Smooth muscle cell (in vitro differentiated cells): ENCODE measurements around the gene RPS6KA2. TPM values are rescaled to one million over a fixed set of nuclear protein-coding genes. Genes with fewer than 3 reads are reported as not detected.

Experiments used
- DNase-seq: peaks from one replicate; lab custom pipeline; 2025; ENCODE audit not compliant: unreplicated experiment; lab: John Stamatoyannopoulos, UW
- H2AFZ ChIP-seq: fragments of 200-600 bp; sonication (generic); 2 replicates; pipeline ENCODE4 v1.6.0; 2016; ENCODE audit warnings: antibody characterized with exemption, low read depth, mild to moderate bottlenecking
- H3F3A ChIP-seq: fragments of 200-600 bp; sonication (generic); 2 replicates; pipeline ENCODE4 v1.6.0; 2017; ENCODE audit warnings: antibody characterized with exemption, low read depth
- H3K27ac ChIP-seq: fragments of 200-600 bp; sonication (generic); 2 replicates; pipeline ENCODE4 v1.5.1; 2016; ENCODE audit warnings: low read depth, mild to moderate bottlenecking
- H3K27me3 ChIP-seq: fragments of 200-600 bp; sonication (generic); 2 replicates; pipeline ENCODE4 v1.6.1; 2016; ENCODE audit warnings: low read depth, mild to moderate bottlenecking
- H3K36me3 ChIP-seq: fragments of 200-600 bp; sonication (generic); 2 replicates; pipeline ENCODE4 v1.5.1; 2016; ENCODE audit warnings: low read depth
- H3K4me1 ChIP-seq: fragments of 200-600 bp; sonication (generic); 2 replicates; pipeline ENCODE4 v1.5.1; 2016; ENCODE audit warnings: low read depth
- H3K4me2 ChIP-seq: fragments of 200-600 bp; sonication (generic); 2 replicates; pipeline ENCODE4 v1.6.0; 2016; ENCODE audit warnings: mild to moderate bottlenecking
- H3K4me3 ChIP-seq: fragments of 200-600 bp; sonication (generic); 2 replicates; pipeline ENCODE4 v1.5.1; 2016; ENCODE audit warnings: mild to moderate bottlenecking
- H3K79me2 ChIP-seq: fragments of 200-600 bp; sonication (generic); 2 replicates; pipeline ENCODE4 v1.6.0; 2016; ENCODE audit warnings: low read depth, mild to moderate bottlenecking
- H3K9ac ChIP-seq: fragments of 200-600 bp; sonication (generic); 2 replicates; pipeline ENCODE4 v1.6.0; 2016; ENCODE audit warnings: low read depth
- H3K9me3 ChIP-seq: fragments of 200-600 bp; sonication (generic); replicated peaks from 2 replicates; pipeline ENCODE4 v1.5.1; 2016; ENCODE audit warnings: low read depth
- H4K20me1 ChIP-seq: fragments of 200-600 bp; sonication (generic); 2 replicates; pipeline ENCODE4 v1.6.0; 2016; ENCODE audit warnings: low read depth
- CTCF ChIP-seq: fragments of 200-600 bp; sonication (generic); IDR thresholded peaks from 2 replicates; pipeline ENCODE4 v1.5.1; 2017; ENCODE audit warnings: borderline replicate concordance, mild to moderate bottlenecking, antibody characterized with exemption; ENCODE audit not compliant: insufficient read depth, poor library complexity, severe bottlenecking
- WGBS: methylation state at CpG from one replicate; pipeline ENCODE4 v1.1.7; 2016; ENCODE audit warnings: low lambda C conversion rate; 5-methylcytosine and 5-hydroxymethylcytosine counted together
- polyA plus RNA-seq: library from polyadenylated mRNA; unstranded; fragments of >200 nt; fragmentation: Nextera tagmentation; extraction: Ambion mirVana; gene quantifications from 2 replicates; pipeline ENCODE4 v1.2.1, GENCODE V29; 2016
- total RNA-seq: library from RNA; depleted of rRNA; stranded (reverse); fragments of >200 nt; gene quantifications from 2 replicates; pipeline ENCODE4 v1.2.3, GENCODE V29; 2014

RPS6KA2 gene
- total and polyA plus RNA-seq, 2 experiments from 2014 or later, result 7.8 to 10.4 TPM

GRCh38 chr6:166377721-166378120, 249.3 kb downstream of the RPS6KA2 start:
- peaks cover 6% of the 10 kb centered on the region for H3K4me1 ChIP-seq
- no peak overlapping the region for H3K4me2 ChIP-seq
- H3K27ac ChIP-seq, result no peak overlapping the region
- 46% methylated on average over 2 of the region's 2 CpGs for WGBS
- H3K27me3 ChIP-seq, result no peaks in the 10 kb centered on the region
- peaks cover 4% of the 10 kb centered on the region for H3K79me2 ChIP-seq
- H4K20me1 ChIP-seq, result peaks cover 8% of the 10 kb centered on the region
- no peaks in the 10 kb centered on the region for H3K9me3 ChIP-seq
- H3K4me3 ChIP-seq, result no peak overlapping the region
- no peak for TF ChIP-seq CTCF
- H3K9ac ChIP-seq, result no peak overlapping the region
- DNase-seq, result no peak
- no peaks in the 10 kb centered on the region for H3F3A ChIP-seq
- H3K36me3 ChIP-seq, result no peaks in the 10 kb centered on the region
- H2AFZ ChIP-seq, result no peak overlapping the region

DNA sequence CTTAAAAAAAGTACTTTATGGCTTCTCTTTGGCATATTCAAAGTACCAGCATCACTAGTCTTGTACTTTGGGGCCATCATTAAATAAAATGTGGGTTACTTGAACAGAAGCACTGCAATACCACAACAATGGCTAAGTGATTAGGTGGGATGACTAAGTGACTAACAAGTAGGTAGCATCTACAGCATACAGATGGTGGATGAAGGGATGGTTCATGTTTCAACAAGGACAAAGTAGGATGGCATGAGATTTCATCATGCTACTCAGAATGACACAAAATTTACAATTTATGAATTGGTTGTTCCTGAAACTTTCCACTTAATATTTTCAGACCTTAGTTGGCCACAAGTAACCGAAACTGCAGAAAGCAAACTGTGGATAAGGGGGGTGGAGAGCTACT, 252.0 kb downstream of the RPS6KA2 start:
- WGBS, result 97% methylated on average over 1 of the region's 1 CpG
- TF ChIP-seq CTCF, result no peak
- no peaks in the 10 kb centered on the region for H3K27me3 ChIP-seq
- no peak for DNase-seq
- H3K9me3 ChIP-seq, result no peaks in the 10 kb centered on the region
- H3K4me2 ChIP-seq, result no peak overlapping the region
- no peak overlapping the region for H3K4me3 ChIP-seq
- no peak overlapping the region for H2AFZ ChIP-seq
- no peaks in the 10 kb centered on the region for H3K4me1 ChIP-seq
- no peak overlapping the region for H3K9ac ChIP-seq
- no peaks in the 10 kb centered on the region for H3K36me3 ChIP-seq
- H4K20me1 ChIP-seq, result peaks cover 8% of the 10 kb centered on the region
- H3K27ac ChIP-seq, result no peak overlapping the region
- H3K79me2 ChIP-seq, result no peaks in the 10 kb centered on the region
- no peaks in the 10 kb centered on the region for H3F3A ChIP-seq

GRCh38 chr6:166370489-166370888, 256.6 kb downstream of the RPS6KA2 start:
- Histone ChIP-seq H3K4me3 (no peak overlapping the region), H3K27me3 (no peaks in the 10 kb centered on the region), H3K27ac (no peak overlapping the region), H3K9me3 (no peaks in the 10 kb centered on the region), H2AFZ (no peak overlapping the region), H3K36me3 (no peaks in the 10 kb centered on the region), H3K79me2 (no peaks in the 10 kb centered on the region), H3F3A (no peaks in the 10 kb centered on the region), H3K4me2 (no peak overlapping the region), H3K4me1 (peaks cover 10% of the 10 kb centered on the region), H4K20me1 (no peaks in the 10 kb centered on the region), H3K9ac (no peak overlapping the region)
- TF ChIP-seq CTCF, result no peak
- WGBS, result 96% methylated on average over 3 of the region's 3 CpGs
- no peak for DNase-seq

DNA sequence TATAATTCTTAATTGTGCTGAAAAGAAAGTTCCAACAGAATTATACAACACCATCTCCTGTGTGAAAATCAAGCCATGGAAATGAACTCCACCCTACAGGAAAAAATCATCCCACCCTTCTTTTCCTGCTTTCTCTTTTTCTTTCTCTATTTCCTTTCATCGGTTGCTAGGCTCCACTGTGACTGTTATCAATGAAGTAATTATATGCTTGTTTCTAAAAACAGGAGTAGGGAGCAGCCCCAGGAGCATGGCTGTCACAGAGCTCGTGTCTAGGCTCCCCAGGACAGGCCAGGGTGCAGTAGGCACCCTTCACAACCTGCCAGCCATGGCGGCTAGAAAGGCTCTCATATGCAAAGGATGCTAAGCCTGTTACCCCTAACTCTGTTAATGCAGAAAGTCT, 257.3 kb downstream of the RPS6KA2 start:
- DNase-seq, result no peak
- Histone ChIP-seq H2AFZ (no peak overlapping the region), H3K27ac (no peak overlapping the region), H3K4me2 (no peak overlapping the region), H3K9ac (no peak overlapping the region), H3K4me3 (no peak overlapping the region), H3F3A (no peaks in the 10 kb centered on the region), H3K79me2 (no peaks in the 10 kb centered on the region), H3K36me3 (peaks cover 5% of the 10 kb centered on the region), H3K27me3 (no peaks in the 10 kb centered on the region), H3K9me3 (no peaks in the 10 kb centered on the region), H3K4me1 (peaks cover 17% of the 10 kb centered on the region), H4K20me1 (no peaks in the 10 kb centered on the region)
- 91% methylated on average over 3 of the region's 3 CpGs for WGBS
- no peak for TF ChIP-seq CTCF
